Measurements from ENCODE around the gene AGBL5.

- TF ChIP-seq CTCF (optimal IDR thresholded peaks at IDR 0.05 in 1 of 3, IDR thresholded peaks at IDR 0.05 in 1 of 3, conservative IDR thresholded peaks at IDR 0.05 in 1 of 3; ENCODE audit: extremely low read depth in 1 of 3, insufficient read depth in 2 of 3, low read length in 3 of 3) (no peak), EZH2 (IDR thresholded peaks at IDR 0.05; ENCODE audit: low read length) (no peak)
These were observed 13.7 kb downstream of the AGBL5 start for GRCh38 chr2:27065128-27065527.
